ENCODE data around the gene WDR64.

The WDR64 gene

GRCh38 chr1:241652012-241652411 lies at the start of gene WDR64:
WDR64 (plus strand) TSS chr1:241652281; CDS start chr1:241652485, 204 bp downstream.
- DNase-seq (ENCODE audit: low read depth): no peak

- no peak for DNase-seq (ENCODE audit: low read depth)
Observed at GRCh38 chr1:241603731-241604245, 48.3 kb upstream of the WDR64 start.

- no peak for DNase-seq (ENCODE audit: low read depth)
Observed at GRCh38 chr1:241605146-241605805, 46.8 kb upstream of the WDR64 start.

- DNase-seq (ENCODE audit: low read depth): no peak
Observed at GRCh38 chr1:241606544-241606943, 45.5 kb upstream of the WDR64 start.

- DNase-seq (ENCODE audit: low read depth): no peak
Observed at GRCh38 chr1:241607497-241607896, 44.6 kb upstream of the WDR64 start.

GRCh38 chr1:241608379-241609033 lies 43.6 kb upstream of the WDR64 start:
- DNase-seq (ENCODE audit: low read depth): no peak

- DNase-seq (ENCODE audit: low read depth): no peak
Observed at GRCh38 chr1:241610056-241610815, 41.8 kb upstream of the WDR64 start.

- DNase-seq (ENCODE audit: low read depth): no peak
Observed at GRCh38 chr1:241611063-241611462, 41.0 kb upstream of the WDR64 start.

- no peak for DNase-seq (ENCODE audit: low read depth)
Observed at GRCh38 chr1:241611736-241612135, 40.3 kb upstream of the WDR64 start.

- no peak for DNase-seq (ENCODE audit: low read depth)
Observed at GRCh38 chr1:241612533-241613477, 39.3 kb upstream of the WDR64 start.

- DNase-seq (ENCODE audit: low read depth): no peak
Observed at GRCh38 chr1:241614144-241614543, 37.9 kb upstream of the WDR64 start.

GRCh38 chr1:241614572-241614971 lies 37.5 kb upstream of the WDR64 start:
- DNase-seq (ENCODE audit: low read depth): no peak

- DNase-seq (ENCODE audit: low read depth): no peak
Observed at GRCh38 chr1:241615043-241615974, 36.8 kb upstream of the WDR64 start.

- DNase-seq (ENCODE audit: low read depth): no peak
Observed at GRCh38 chr1:241617426-241617825, 34.7 kb upstream of the WDR64 start.

GRCh38 chr1:241622669-241623068 lies 29.4 kb upstream of the WDR64 start:
- DNase-seq (ENCODE audit: low read depth): no peak

- no peak for DNase-seq (ENCODE audit: low read depth)
Observed at GRCh38 chr1:241624935-241625334, 27.1 kb upstream of the WDR64 start.

GRCh38 chr1:241627453-241628259 lies 24.4 kb upstream of the WDR64 start:
- no peak for DNase-seq (ENCODE audit: low read depth)

- DNase-seq (ENCODE audit: low read depth): no peak
Observed at GRCh38 chr1:241630005-241630404, 22.1 kb upstream of the WDR64 start.

- no peak for DNase-seq (ENCODE audit: low read depth)
Observed at GRCh38 chr1:241630476-241630875, 21.6 kb upstream of the WDR64 start.

- DNase-seq (ENCODE audit: low read depth): no peak
Observed at GRCh38 chr1:241630899-241631298, 21.2 kb upstream of the WDR64 start.
